HG03457 (cell line): ENCODE measurements around the gene FOXO6.
A peak's percentile ranks its signal among the peaks of the same experiment; 100 is the strongest.

Experiments
- ATAC-seq: cut with Tn5 transposase; IDR thresholded peaks from one replicate; pipeline ENCODE4 v1.9.1; 2021; ENCODE audit warnings: moderate number of reproducible peaks; ENCODE audit not compliant: unreplicated experiment

The FOXO6 gene

GRCh38 chr1:41360786-41361494 lies at the start of gene FOXO6:
Gene FOXO6 (plus strand): TSS chr1:41361434.
- ATAC-seq = peak; percentile 88

- ATAC-seq = no peak
Observed at GRCh38 chr1:41312991-41313645, 48.1 kb upstream of the FOXO6 start.

GRCh38 chr1:41313661-41314131 lies 47.5 kb upstream of the FOXO6 start:
- ATAC-seq = no peak

- ATAC-seq = no peak
Observed at GRCh38 chr1:41314376-41315145, 46.7 kb upstream of the FOXO6 start.

GRCh38 chr1:41315146-41315822 lies 46.0 kb upstream of the FOXO6 start:
- ATAC-seq = no peak

GRCh38 chr1:41315871-41316270 lies 45.4 kb upstream of the FOXO6 start:
- no peak for ATAC-seq

GRCh38 chr1:41317361-41317760 lies 43.9 kb upstream of the FOXO6 start:
- ATAC-seq = no peak

- no peak for ATAC-seq
Observed at GRCh38 chr1:41318135-41318534, 43.1 kb upstream of the FOXO6 start.

- no peak for ATAC-seq
Observed at GRCh38 chr1:41319106-41319755, 42.0 kb upstream of the FOXO6 start.

GRCh38 chr1:41319807-41320711 lies 41.2 kb upstream of the FOXO6 start:
- ATAC-seq = no peak

GRCh38 chr1:41320895-41321676 lies 40.1 kb upstream of the FOXO6 start:
- no peak for ATAC-seq

GRCh38 chr1:41322101-41322661 lies 39.1 kb upstream of the FOXO6 start:
- no peak for ATAC-seq

GRCh38 chr1:41322835-41323234 lies 38.4 kb upstream of the FOXO6 start:
- ATAC-seq = no peak

GRCh38 chr1:41323243-41323642 lies 38.0 kb upstream of the FOXO6 start:
- ATAC-seq = no peak

- ATAC-seq = no peak
Observed at GRCh38 chr1:41325801-41326200, 35.4 kb upstream of the FOXO6 start.

GRCh38 chr1:41327383-41327999 lies 33.7 kb upstream of the FOXO6 start:
- no peak for ATAC-seq

GRCh38 chr1:41328001-41328615 lies 33.1 kb upstream of the FOXO6 start:
- no peak for ATAC-seq
